Hematopoietic multipotent progenitor cell treated with erythropoietin and hydrocortisone succinate and interleukin-3 and kit ligand, for 6 days (in vitro differentiated cells): ENCODE measurements around the gene C17orf67.

Source experiments
- DNase-seq: peaks from one replicate; pipeline ENCODE4 v3.0.0-alpha.2; 2015

The C17orf67 gene

GRCh38 chr17:56832446-56832845 is 1.3 kb downstream of the C17orf67 start:
- DNase-seq: no peak

- DNase-seq: no peak
Measured at GRCh38 chr17:56831369-56832095, 2.2 kb downstream of the C17orf67 start.

GRCh38 chr17:56830726-56831368 is 2.9 kb downstream of the C17orf67 start:
- DNase-seq: no peak

DNA sequence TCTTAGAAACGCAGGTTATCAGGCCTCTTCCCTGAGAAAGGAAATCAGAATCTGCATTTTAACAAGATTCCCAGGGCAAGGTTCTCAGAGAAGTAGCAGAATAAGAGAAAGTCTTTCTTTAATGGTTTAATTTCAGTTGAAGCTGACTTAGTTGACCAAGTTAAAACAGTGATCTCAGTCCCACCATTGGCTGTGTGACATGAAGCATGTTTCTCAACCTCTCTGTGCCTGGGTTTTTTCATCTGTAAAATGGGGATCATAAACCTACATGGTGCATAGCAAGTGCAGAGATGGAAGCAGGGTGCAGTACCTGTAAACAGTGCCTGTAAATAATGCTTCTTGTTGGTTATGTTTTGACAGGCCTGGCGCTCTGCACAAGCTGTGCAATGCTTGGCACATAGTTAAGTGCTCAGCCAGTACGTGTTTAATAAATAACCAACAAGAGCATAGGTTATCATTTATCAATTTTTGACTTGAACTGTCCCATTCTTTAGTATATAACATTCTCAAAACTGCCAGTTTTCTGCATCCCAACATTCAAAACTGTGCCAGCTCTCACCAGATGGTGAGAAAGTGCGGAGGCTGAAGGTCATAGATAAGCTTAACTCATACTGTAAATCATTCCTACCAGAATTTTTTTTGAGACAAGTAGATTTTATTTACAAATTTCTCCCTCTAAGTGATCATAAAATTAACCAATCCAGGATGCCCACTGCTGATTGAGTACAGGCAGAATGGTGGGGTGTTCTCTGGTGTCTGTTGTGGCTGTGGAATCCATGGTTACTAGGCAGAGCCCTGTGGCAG is 6.9 kb downstream of the C17orf67 start:
- peak; percentile 39 for DNase-seq

DNA sequence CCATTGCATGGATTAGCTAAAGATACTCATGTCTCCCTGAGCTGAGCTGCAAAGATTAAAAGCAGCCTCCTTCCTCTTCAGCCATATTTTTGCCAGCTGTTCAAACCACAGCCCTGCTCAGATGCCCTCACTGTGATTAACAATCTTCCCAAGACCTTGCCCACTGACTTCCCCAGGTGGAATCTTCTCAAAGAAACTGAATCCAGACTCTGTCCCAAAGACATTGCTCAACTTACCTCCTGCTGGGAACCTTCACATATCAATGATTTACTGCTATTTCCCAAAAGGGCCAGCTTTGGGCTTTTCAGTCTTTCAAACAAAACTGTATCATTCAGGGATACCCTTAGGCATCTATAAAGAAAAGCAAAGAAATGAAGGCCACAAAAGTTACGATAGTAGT is 9.2 kb downstream of the C17orf67 start:
- DNase-seq: no peak

- peak; percentile 35 for DNase-seq
Measured at GRCh38 chr17:56823848-56824247, 9.9 kb downstream of the C17orf67 start.

- DNase-seq: no peak
Measured at GRCh38 chr17:56822725-56823124, 11.0 kb downstream of the C17orf67 start.

DNA sequence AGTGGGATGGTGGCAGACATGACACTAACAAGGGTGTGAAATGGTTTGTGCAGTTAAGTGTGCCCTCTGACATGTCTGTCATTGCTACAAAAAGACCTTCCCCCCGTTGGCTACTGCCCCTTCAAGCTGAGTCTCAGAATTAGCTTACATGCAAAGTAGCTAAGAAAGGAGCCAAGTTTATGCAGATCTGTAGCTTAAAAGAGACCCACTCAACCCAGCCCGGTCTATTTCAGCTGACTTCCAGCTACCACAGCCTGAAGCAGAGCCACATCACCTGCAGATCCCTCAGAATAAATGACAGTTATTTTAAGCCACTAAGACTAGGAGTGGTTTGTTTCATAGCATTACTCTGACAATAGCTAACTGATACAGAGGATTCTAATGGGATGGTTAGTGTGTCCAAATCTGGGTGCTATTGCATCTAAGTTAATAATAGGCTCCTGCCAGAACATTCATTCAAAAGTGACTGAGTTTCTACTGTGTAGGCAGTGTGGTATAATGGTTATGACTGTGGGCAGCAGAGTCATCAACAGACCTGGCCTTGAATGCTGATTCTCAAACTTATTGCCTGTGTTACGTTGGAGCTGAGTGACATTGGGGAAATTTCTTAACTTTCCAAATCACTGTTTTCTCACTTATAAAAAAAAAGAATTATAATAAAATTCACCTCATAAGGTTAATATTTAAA is 11.7 kb downstream of the C17orf67 start:
- no peak for DNase-seq

DNA sequence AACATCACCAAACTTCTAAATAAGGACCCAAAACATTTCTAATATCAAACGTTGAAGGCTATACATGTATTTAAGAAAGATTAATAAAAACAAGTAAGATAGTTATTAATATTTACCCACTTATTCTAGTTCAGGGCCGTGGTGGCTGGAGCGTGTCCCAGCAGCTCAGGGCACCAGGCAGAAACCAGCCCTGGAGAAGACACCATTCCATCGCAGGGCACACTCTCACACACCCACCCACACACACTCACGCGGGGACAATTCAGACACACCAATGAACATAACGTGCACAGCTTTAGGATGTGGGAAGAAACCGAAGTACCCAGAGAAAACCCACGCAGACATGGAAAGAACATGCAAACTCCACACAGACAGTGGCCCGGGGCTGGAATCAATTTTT is 13.5 kb downstream of the C17orf67 start:
- no peak for DNase-seq

GRCh38 chr17:56819431-56820145 is 14.1 kb downstream of the C17orf67 start:
- peak; percentile 89 for DNase-seq

GRCh38 chr17:56819030-56819429 is 14.7 kb downstream of the C17orf67 start:
- no peak for DNase-seq

- no peak for DNase-seq
Measured at GRCh38 chr17:56817066-56817465, 16.7 kb downstream of the C17orf67 start.

- no peak for DNase-seq
Measured at GRCh38 chr17:56815711-56816110, 18.0 kb downstream of the C17orf67 start.

DNA sequence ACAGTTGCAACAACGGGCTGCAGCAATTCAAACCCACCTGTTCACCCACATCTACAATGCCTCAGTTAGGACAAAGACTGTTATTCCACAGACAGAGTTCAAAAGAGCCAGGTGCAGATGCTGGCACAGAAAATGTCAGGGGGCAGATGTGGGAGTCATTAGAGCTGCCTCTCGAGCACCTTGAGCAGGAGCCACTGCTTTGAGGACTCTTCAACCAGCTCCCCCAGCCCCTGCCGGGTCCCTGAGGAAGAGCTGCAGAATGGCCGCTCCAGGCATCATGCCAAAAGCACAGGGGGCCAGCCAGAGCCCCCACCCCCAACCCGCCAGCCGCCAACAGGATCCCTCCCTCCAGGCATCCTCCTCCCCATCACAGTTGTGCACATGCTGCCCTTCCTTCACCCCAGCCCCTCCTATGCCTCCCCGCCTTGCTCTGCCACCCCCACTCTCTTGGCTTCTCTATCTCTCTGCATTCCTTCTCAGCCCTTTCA is 20.8 kb downstream of the C17orf67 start:
- DNase-seq: no peak

GRCh38 chr17:56810891-56811775 is 22.6 kb downstream of the C17orf67 start:
- DNase-seq: no peak

- no peak for DNase-seq
Measured at GRCh38 chr17:56810343-56810742, 23.4 kb downstream of the C17orf67 start.

DNA sequence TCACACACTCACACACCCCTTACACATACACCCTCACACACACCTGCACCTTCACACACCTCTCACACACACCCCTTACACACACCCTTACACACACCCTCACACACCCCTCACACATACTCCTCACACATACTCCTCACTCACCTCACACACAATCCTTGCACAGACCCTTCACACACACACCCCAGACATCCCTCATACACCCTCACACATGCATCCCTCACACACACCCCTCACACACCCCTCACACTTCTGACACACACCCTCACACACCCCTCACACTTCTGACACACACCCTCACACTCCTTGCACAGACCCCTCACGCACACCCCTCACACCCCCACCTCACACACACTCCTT is 23.9 kb downstream of the C17orf67 start:
- DNase-seq: no peak

DNA sequence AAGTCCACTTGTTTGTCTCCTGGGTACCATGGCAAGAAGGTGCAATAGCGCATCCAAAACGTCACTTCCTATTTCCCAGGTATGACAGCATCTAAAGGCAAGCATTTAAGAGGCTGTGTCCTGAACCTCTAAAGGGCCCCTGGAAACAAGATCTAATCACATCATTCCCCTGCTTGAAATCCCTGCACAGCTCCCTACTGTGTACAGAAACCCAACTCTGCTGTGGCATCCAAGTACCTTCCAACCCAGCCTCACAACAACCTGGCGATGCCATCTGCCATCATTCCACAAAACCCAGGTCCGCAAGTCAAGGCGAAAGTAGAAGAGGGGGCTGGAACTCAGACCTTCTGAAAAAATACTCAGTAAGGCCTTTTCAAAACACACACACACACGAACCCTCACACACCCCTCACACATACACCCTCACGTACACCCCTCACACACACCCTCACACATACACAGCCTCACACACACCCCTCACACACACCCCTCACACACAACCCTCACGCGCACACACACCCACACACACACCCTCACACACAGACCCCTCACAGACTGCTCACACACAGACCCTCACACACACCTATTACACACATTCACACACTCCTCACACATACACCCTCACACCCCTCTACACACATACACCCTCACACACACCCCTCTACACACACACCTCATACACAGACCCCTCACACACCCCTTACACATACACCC is 24.5 kb downstream of the C17orf67 start:
- no peak for DNase-seq

DNA sequence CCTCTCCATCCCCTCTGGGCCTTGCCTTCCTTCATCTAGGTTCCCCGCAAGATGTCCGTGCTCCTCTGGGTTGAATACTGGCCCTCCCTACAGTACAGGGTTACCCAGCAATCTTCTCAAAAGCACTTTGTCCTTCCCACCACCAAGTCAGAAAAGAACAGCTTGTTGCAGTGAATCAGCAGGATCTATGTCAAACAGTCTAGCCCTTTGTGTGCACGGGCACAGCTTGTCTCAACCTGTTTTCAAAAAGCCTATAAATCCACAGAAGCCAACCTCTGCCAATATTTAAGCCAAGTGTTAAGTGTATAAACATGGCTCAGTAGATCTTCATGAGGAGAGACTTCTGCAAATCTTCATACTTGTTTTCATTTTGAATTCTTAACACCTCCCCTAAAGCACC is 25.2 kb downstream of the C17orf67 start:
- DNase-seq: no peak

- DNase-seq: no peak
Measured at GRCh38 chr17:56807723-56808122, 26.0 kb downstream of the C17orf67 start.

DNA sequence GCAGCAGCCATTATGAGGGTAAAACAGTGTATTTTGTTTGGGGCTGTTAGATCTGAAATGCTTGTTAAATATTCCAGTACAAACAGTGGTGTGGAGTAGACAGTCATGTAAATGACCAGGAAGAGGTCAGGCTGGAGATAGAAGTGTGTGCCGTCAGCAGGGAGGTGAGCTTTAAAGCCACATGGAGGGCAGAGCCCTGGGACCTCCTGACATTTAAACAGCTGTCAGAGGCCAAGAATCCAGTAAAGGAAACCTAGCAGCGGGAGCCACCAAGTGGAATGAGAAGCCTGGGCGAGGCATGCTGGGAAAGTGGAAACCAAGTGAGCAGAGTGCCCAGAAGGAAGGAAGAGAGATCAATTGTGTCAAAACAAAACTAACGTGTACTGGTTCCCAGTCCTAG is 26.8 kb downstream of the C17orf67 start:
- DNase-seq: no peak
